Measurements from ENCODE around the gene EDC4.
"Not testable (repeated sequence)": the region's sequence is repeated elsewhere in the genome, so short reads cannot be mapped to it uniquely, and the experiment has no call there.

Gene EDC4

GRCh38 chr16:67853670-67854069 lies 19.2 kb upstream of the EDC4 start:
- DNase-seq, result no peak

GRCh38 chr16:67855789-67856188 lies 17.1 kb upstream of the EDC4 start:
- DNase-seq, result no peak

GRCh38 chr16:67856927-67857546 lies 15.8 kb upstream of the EDC4 start:
- no peak for DNase-seq

GRCh38 chr16:67857547-67858233 lies 15.2 kb upstream of the EDC4 start:
- peak; percentile 46 for DNase-seq

GRCh38 chr16:67858500-67858899 lies 14.4 kb upstream of the EDC4 start:
- no peak for DNase-seq

- DNase-seq, result no peak
These were observed 12.1 kb upstream of the EDC4 start for GRCh38 chr16:67860589-67861398.

GRCh38 chr16:67861877-67862276 lies 11.0 kb upstream of the EDC4 start:
- DNase-seq, result no peak

- no peak for DNase-seq
These were observed 9.9 kb upstream of the EDC4 start for GRCh38 chr16:67862623-67863583.

GRCh38 chr16:67864044-67864443 lies 8.8 kb upstream of the EDC4 start:
- DNase-seq, result not testable (repeated sequence)

GRCh38 chr16:67864594-67864993 lies 8.3 kb upstream of the EDC4 start:
- DNase-seq, result no peak

- DNase-seq, result peak; percentile 16
These were observed 7.5 kb upstream of the EDC4 start for GRCh38 chr16:67865318-67865717.

GRCh38 chr16:67868290-67868689 lies 4.6 kb upstream of the EDC4 start:
- DNase-seq, result no peak

- no peak for DNase-seq
These were observed 3.2 kb upstream of the EDC4 start for GRCh38 chr16:67869653-67870052.

- DNase-seq, result no peak
These were observed 1.6 kb upstream of the EDC4 start for GRCh38 chr16:67871256-67871655.

- no peak for DNase-seq
These were observed 671 bp upstream of the EDC4 start for GRCh38 chr16:67872131-67872630.

GRCh38 chr16:67873435-67874370 lies 851 bp downstream of the EDC4 start:
- DNase-seq, result no peak

GRCh38 chr16:67874372-67874771 lies 1.5 kb downstream of the EDC4 start:
- no peak for DNase-seq

GRCh38 chr16:67877064-67877463 lies 4.2 kb downstream of the EDC4 start:
- DNase-seq, result no peak

GRCh38 chr16:67878232-67878631 lies 5.4 kb downstream of the EDC4 start:
- DNase-seq, result no peak

GRCh38 chr16:67878846-67879245 lies 6.0 kb downstream of the EDC4 start:
- DNase-seq, result no peak

GRCh38 chr16:67879462-67879861 lies 6.6 kb downstream of the EDC4 start:
- DNase-seq, result no peak
